Right cardiac atrium (tissue), 5 donors: ENCODE data around the gene ORC6. TPM values are rescaled to one million over a fixed set of nuclear protein-coding genes. Genes with fewer than 3 reads are reported as not detected.

Experiments
- ATAC-seq, 2 donors: fragments of 200-7000 bp; cut with Tn5 transposase; one replicate each; pipeline versions ENCODE4 v1.8.0 to v1.9.1; 2020; ENCODE audit warnings: moderate library complexity in 2 of 2, mild to moderate bottlenecking in 1 of 2
- DNase-seq, 3 donors: peaks; one replicate each; pipeline ENCODE4 v3.0.0-alpha.2; 2020
- H3K27ac ChIP-seq: one replicate; pipeline ENCODE4 v1.5.1; 2013; ENCODE audit warnings: mild to moderate bottlenecking, low read length, control low read depth, moderate library complexity
- H3K27me3 ChIP-seq: one replicate; pipeline ENCODE4 v1.6.1; 2013; ENCODE audit not compliant: control insufficient read depth, insufficient read depth
- H3K4me1 ChIP-seq: one replicate; pipeline ENCODE4 v1.6.1; 2013; ENCODE audit warnings: low read length; ENCODE audit not compliant: control insufficient read depth, insufficient read depth
- H3K4me3 ChIP-seq: one replicate; pipeline ENCODE4 v1.5.1; 2013; ENCODE audit warnings: low read length, control low read depth
- H3K9me3 ChIP-seq: one replicate; pipeline ENCODE4 v1.6.1; 2013; ENCODE audit warnings: low read length; ENCODE audit not compliant: control insufficient read depth
- WGBS: extraction: QIAGEN DNeasy Blood & Tissue Kit; methylation state at CpG from one replicate; pipeline ENCODE4 v1.1.7; 2013; 5-methylcytosine and 5-hydroxymethylcytosine counted together
- intact Hi-C, 4 donors: fragments of 100-400 bp; cut with DNase I; formaldehyde crosslinking; loops; one replicate each; pipeline versions ENCODE4 v1.11.0 to v1.14.0; 2022 to 2023
- polyA plus RNA-seq: library from polyadenylated mRNA; stranded (reverse); fragments of 200-250 nt; gene quantifications from one replicate; pipeline ENCODE4 v1.2.3, GENCODE V29; 2013
- total RNA-seq, 4 donors: library from RNA; stranded (reverse); fragmentation: NEBNext Ultra II Directional; extraction: Animal tissue kit (Norgen Biotek cat#: 25700); gene quantifications; one replicate each; pipeline ENCODE4 v1.2.1, GENCODE V29; 2021
- donor health status: healthy with polysubstance abuse.
- donor health status: DM: no; HTN: yes; CAD: no.
- donor health status: DM: no; HTN: no; CAD: no.
- donor health status: DM: no; HTN: yes; CAD: no; lungs with severe emphysema.
- donor health status: DM: yes; HTN: yes; CAD: no.

The ORC6 gene
- total and polyA plus RNA-seq, 5 donors: 2.5 to 7.2 (median 3.1) TPM

- intact Hi-C loops: no loop called here
Observed at GRCh38 chr16:46701615-46702014, 12.2 kb downstream of the ORC6 start.

DNA sequence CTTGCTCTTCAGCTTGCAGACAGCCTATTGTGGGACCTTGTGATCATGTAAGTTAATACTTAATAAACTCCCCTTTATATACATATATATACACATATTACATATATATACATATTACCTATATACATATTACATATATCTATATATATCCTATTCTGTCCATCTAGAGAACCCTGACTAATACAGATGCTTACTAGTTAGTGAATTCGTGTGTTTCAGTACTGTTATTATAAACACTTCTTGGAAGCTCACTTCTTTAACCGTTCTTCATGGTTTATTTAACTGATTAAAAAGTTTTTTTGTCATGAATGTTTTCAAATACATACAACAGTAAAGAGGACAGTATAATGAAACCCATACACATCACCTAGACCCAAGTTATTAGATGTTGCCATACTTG lies 12.6 kb downstream of the ORC6 start:
- Histone ChIP-seq H3K27ac (no peak overlapping the region), H3K4me3 (no peak overlapping the region), H3K9me3 (no peaks in the 10 kb centered on the region), H3K27me3 (no peaks in the 10 kb centered on the region), H3K4me1 (no peaks in the 10 kb centered on the region)
- ATAC-seq: no peak
- WGBS: 83% methylated on average over 2 of the region's 2 CpGs
- DNase-seq: no peak
- intact Hi-C loops: no loop called here

More at GRCh38 chr16:46701615-46702014, 12.2 kb downstream of the ORC6 start:
- H3K27me3 ChIP-seq: no peaks in the 10 kb centered on the region
- ATAC-seq (no peak), DNase-seq (no peak)
- no peak overlapping the region for H3K4me3 ChIP-seq
- WGBS: 80% methylated on average over 4 of the region's 4 CpGs
- H3K9me3 ChIP-seq: no peaks in the 10 kb centered on the region
- no peaks in the 10 kb centered on the region for H3K4me1 ChIP-seq
- H3K27ac ChIP-seq: no peak overlapping the region

DNA sequence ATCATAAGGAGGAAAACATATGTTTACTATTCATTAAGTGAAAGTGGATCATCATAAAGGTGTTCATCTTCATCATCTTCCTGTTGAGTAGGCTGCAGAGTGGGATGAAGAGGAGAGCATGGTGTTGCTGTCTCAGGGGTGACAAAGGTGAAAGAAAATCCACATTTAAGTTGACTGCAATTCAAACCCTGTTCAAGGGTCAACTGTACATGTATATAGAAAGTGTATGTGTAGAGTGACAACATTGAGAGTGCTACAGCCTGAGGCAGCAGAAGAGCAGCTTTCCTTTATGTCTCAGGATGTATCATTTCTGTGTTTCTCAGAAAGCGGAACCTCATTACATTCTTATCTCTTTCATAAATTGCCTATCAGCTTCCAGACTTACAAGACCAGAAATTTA lies 17.2 kb downstream of the ORC6 start:
- no peak overlapping the region for H3K4me3 ChIP-seq
- H3K27ac ChIP-seq: no peak overlapping the region
- ATAC-seq: no peak
- H3K4me1 ChIP-seq: no peaks in the 10 kb centered on the region
- no peaks in the 10 kb centered on the region for H3K9me3 ChIP-seq
- no peaks in the 10 kb centered on the region for H3K27me3 ChIP-seq
- intact Hi-C loops: no loop called here
- DNase-seq: no peak
- 0% methylated on average over 1 of the region's 1 CpG for WGBS

GRCh38 chr16:46709469-46710005 lies 20.1 kb downstream of the ORC6 start:
- no peaks in the 10 kb centered on the region for H3K27me3 ChIP-seq
- no peak for DNase-seq
- no peak overlapping the region for H3K4me3 ChIP-seq
- peak overlapping the region; percentile 48 for H3K27ac ChIP-seq
- intact Hi-C loops: no loop called here
- no peaks in the 10 kb centered on the region for H3K9me3 ChIP-seq
- no peak for ATAC-seq
- WGBS: 26% methylated on average over 3 of the region's 3 CpGs
- no peaks in the 10 kb centered on the region for H3K4me1 ChIP-seq

DNA sequence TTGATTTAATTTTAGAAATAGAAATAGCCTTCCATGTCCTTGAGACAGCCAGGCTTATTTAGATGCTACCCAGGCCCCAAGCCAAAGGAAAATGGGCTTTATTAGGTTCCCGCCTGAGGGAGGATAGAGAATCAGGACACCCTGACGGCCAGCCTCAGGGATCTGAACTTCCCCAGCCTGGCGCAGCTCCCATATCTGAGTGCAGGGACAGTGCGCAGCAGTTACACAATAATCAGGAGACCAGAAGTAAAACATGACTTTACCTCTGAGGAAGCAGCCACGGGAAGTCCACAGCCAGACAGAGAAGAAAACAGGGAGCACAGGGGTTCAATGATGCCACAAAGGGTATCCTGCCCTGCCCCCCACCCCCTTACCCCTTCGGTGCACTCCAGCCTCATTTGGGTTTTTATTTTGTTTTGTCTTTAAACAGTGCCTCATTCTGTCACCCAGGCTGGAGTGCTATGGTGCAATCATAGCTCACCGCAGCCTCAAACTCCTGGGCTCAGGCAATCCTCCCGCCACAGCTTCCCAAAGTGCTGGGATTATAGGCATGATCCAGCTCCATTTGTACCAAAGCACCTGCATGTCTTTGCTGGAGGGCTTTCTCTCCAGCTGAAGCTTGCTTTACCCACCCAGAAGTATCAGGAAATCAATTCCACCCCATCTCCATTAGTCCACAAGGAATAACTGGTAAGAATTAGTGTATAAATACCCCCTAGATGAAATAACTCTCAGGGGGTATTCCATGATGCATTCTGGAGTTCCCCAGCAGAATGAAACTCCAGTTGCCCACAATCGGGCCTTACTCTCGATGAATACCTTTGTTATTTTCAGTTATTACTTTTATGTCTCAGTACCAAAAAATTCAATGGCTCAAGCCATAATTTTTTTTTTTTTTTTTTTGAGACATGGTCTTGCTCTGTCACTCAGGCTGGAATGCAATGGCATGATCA lies 21.9 kb downstream of the ORC6 start:
- WGBS: 55% methylated on average over 10 of the region's 10 CpGs
- DNase-seq (peak; percentile 56 to 85 (median 83)), ATAC-seq (peak; percentile 78 to 81)
- Histone ChIP-seq H3K27me3 (no peaks in the 10 kb centered on the region), H3K9me3 (no peaks in the 10 kb centered on the region), H3K4me1 (no peaks in the 10 kb centered on the region), H3K27ac (peak overlapping the region; percentile 85), H3K4me3 (no peak overlapping the region)
- intact Hi-C loops: no loop called here

DNA sequence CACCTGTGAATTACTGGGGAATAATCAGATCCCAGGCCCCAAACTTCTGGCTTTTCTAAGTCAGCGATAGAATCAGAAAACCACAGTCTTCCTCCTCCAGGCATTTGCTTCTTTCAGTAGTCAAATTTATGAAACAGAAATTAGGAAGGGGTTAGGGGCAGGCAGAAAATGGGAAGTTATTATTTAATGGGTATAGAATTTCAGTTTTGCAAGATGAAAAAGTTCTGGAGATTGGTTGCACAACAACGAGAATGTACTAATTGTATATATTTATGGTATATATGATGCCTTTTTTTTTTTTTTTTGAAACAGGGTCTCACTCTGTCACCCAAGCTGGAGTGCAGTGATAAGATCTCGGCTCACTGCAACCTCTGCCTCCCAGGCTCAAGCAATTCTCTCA lies 23.5 kb downstream of the ORC6 start:
- no peak for DNase-seq
- no peaks in the 10 kb centered on the region for H3K9me3 ChIP-seq
- peak overlapping the region; percentile 61 for H3K27ac ChIP-seq
- H3K4me1 ChIP-seq: peaks cover 1% of the 10 kb centered on the region
- ATAC-seq: no peak
- WGBS: 65% methylated on average over 3 of the region's 3 CpGs
- no peak overlapping the region for H3K4me3 ChIP-seq
- no peaks in the 10 kb centered on the region for H3K27me3 ChIP-seq
- intact Hi-C loops: no loop called here

DNA sequence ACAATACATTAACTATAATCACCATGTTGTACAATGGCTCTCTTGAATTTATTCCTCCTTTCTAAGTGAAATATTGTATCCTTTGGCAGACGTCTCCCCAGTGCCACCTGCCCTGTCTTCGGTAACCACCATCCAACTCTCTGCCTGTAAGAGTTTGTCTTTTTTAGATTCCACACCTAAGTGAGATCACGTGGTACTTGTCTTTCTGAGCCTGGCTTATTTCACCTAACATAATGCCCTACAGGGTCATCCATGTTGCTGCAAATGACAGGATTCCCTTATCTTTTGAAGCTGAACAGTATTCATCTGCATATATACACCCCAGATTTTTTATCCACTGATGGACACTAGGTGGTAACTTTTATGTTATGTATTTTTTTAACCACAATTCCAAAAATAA lies 24.2 kb downstream of the ORC6 start:
- H3K4me1 ChIP-seq: peaks cover 1% of the 10 kb centered on the region
- DNase-seq (no peak), ATAC-seq (no peak)
- WGBS: 46% methylated on average over 3 of the region's 3 CpGs
- no peaks in the 10 kb centered on the region for H3K27me3 ChIP-seq
- H3K27ac ChIP-seq: peak overlapping the region; percentile 37
- intact Hi-C loops: no loop called here
- H3K4me3 ChIP-seq: no peak overlapping the region
- H3K9me3 ChIP-seq: no peaks in the 10 kb centered on the region

DNA sequence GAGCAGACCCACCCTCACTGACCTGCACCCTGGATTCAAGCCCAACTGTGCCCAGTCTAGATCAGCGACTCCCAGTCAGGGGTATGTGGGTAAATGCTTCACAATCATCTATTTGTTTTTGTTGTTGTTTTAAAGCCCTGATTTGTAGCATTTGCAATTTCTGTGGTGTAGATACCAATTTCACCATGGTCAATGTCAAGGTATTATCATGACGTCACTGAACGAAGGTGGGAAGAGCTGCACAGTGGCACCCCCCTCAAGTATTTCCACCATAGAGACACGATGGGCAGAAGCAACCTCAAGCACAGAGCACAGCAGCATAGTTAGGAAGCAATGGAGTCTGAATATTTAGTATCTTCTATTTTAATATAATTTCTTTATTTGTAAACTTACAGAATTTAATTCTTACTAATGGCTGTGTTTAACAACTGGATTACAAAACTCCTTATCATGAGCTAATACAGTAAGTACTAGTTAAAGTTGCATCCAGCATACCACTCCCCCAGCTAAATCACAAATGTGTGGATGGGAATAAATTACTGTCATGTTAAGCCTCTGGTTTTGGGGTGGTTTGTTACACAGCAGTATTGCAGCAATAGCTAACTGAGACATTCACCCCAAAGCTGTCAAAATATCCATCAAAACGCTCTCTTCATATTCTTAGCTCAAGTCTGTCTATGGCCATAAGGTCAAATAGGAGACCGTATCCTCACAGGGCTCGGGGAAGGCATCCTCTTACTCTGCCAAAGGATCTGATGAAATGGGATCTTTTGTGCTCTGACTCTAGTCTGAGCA lies 25.5 kb downstream of the ORC6 start:
- Histone ChIP-seq H3K27ac (peak overlapping the region; percentile 50), H3K9me3 (no peaks in the 10 kb centered on the region), H3K4me1 (peaks cover 1% of the 10 kb centered on the region), H3K27me3 (no peaks in the 10 kb centered on the region), H3K4me3 (no peak overlapping the region)
- DNase-seq: no peak
- ATAC-seq: no peak
- intact Hi-C loops: no loop called here
- 79% methylated on average over 7 of the region's 7 CpGs for WGBS

GRCh38 chr16:46715769-46716305 lies 26.4 kb downstream of the ORC6 start:
- Histone ChIP-seq H3K9me3 (no peaks in the 10 kb centered on the region), H3K27me3 (no peaks in the 10 kb centered on the region), H3K4me1 (peaks cover 1% of the 10 kb centered on the region), H3K4me3 (no peak overlapping the region), H3K27ac (peak overlapping the region; percentile 50)
- intact Hi-C loops: no loop called here
- ATAC-seq (peak; percentile 42 to 63), DNase-seq (peak; percentile 34 to 83 (median 75))
- 44% methylated on average over 6 of the region's 6 CpGs for WGBS

DNA sequence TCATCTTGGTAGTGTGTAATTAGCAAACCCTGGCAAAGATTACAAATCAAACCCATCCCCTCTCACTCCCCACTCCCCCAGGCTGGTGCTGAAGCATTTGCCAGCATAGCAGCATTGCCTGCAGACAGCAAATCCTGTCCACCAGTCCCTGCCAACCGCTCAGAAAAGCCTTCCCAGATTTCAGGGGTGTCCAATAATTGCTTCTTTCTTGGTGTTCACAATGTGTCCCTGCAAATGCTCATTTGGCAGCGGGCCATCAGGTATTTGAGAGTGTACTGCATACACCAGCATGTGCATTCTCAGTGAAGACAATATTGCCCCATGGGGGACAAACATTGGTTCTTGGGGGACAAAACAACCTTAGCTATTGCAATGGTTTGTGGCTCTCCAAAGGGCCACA lies 28.2 kb downstream of the ORC6 start:
- Histone ChIP-seq H3K4me3 (no peak overlapping the region), H3K4me1 (peaks cover 1% of the 10 kb centered on the region), H3K27me3 (no peaks in the 10 kb centered on the region), H3K9me3 (no peaks in the 10 kb centered on the region), H3K27ac (no peak overlapping the region)
- no peak for DNase-seq
- ATAC-seq: no peak
- WGBS: 73% methylated on average over 2 of the region's 2 CpGs
- intact Hi-C loops: no loop called here

DNA sequence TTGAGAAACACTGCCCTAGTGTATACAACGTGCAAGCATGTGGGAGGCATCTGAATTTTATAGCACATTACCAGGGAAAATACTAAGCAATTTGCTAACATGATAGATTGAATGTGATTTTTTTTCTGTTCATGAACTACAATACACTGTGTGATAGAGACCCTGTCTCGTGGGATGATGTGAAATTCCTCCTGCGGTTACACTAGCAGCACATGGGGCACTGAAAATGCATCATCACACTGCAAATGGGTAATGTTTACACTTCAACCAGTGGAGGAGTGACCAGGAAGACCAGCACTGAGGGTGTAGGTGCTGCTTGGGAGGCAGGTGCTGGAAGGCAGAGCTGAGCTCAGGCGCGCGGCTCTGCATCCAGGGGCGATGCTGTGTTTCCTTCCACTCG lies 28.8 kb downstream of the ORC6 start:
- no peak overlapping the region for H3K27ac ChIP-seq
- DNase-seq (no peak), ATAC-seq (no peak)
- H3K9me3 ChIP-seq: no peaks in the 10 kb centered on the region
- 76% methylated on average over 8 of the region's 8 CpGs for WGBS
- H3K4me1 ChIP-seq: peaks cover 1% of the 10 kb centered on the region
- no peaks in the 10 kb centered on the region for H3K27me3 ChIP-seq
- H3K4me3 ChIP-seq: no peak overlapping the region
- intact Hi-C loops: no loop called here
